ENCODE data around the gene TNFRSF13B.
A peak's percentile ranks its signal among the peaks of the same experiment; 100 is the strongest.

GRCh38 chr17:16991349-16992009, 19.6 kb upstream of the TNFRSF13B start:
- TF ChIP-seq, protein P1, sequence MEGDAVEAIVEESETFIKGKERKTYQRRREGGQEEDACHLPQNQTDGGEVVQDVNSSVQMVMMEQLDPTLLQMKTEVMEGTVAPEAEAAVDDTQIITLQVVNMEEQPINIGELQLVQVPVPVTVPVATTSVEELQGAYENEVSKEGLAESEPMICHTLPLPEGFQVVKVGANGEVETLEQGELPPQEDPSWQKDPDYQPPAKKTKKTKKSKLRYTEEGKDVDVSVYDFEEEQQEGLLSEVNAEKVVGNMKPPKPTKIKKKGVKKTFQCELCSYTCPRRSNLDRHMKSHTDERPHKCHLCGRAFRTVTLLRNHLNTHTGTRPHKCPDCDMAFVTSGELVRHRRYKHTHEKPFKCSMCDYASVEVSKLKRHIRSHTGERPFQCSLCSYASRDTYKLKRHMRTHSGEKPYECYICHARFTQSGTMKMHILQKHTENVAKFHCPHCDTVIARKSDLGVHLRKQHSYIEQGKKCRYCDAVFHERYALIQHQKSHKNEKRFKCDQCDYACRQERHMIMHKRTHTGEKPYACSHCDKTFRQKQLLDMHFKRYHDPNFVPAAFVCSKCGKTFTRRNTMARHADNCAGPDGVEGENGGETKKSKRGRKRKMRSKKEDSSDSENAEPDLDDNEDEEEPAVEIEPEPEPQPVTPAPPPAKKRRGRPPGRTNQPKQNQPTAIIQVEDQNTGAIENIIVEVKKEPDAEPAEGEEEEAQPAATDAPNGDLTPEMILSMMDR (conservative IDR thresholded peaks at IDR 0.05; ENCODE audit: low read length): peak; percentile 91
- no peak for TF ChIP-seq EZH2phosphoT487 (IDR thresholded peaks at IDR 0.05; ENCODE audit: borderline replicate concordance, low read depth, low read length)

Measured in OCI-LY7 (cell line).